ENCODE data around the gene SPAG9.

DNA sequence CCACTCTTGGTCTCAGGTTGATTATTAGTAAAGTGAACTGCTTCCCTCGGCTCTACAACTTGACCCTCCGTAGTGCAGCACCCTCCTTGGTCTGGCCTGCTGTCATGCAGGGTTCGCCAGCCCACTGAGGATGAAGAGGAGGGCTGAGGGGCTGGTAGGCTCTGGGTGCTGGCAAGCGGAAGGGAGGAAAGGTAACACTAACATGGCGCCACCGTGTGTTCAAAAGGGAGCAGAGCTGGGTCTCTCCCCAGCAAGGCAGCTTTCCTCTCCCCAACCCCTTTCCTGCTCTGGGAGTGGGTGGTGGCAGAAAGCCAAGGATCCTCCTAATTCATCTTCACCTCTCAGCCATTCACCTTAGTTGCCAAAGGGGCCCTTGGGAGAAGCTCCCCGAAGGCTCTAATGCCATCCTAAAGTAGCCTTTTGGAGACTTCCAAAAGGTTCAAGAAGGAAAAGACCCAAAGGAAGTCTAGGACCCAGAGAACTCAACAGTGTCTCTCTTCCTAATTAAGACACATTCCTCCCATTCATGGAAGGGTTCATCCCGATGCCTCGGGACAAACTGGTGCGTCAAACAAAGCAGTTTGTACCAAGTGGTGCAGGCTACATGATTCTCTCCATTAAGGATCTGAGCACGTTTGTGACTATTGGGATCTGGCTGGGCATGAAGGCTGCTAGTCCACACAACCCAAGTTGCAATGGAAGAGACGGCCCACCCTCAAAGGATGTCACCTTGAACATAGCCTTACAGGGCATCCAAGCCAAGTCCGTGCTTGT, 163.7 kb downstream of the SPAG9 start:
- TF ChIP-seq CTCF (IDR thresholded peaks at IDR 0.05) (peak; percentile 24 to 83 (median 63)), POLR2A (IDR thresholded peaks at IDR 0.05) (no peak)
